Activated B cell treated with CpG ODN at 0.5 μM for 24 hours (primary cell): Measurements from ENCODE around the gene SLC13A2. TPM values are rescaled to one million over a fixed set of nuclear protein-coding genes. Genes with fewer than 3 reads are reported as not detected.

Source experiments
- ATAC-seq: fragments of 200-7000 bp; cut with Tn5 transposase; one replicate; pipeline ENCODE4 v1.10.0; 2021; ENCODE audit warnings: low read depth, mild to moderate bottlenecking, moderate library complexity
- CTCF ChIA-PET: fragments of 350-600 bp; sonication (Branson Sonifier 250); formaldehyde crosslinking; loops from one replicate; lab custom pipeline; 2021; ENCODE audit warnings: antibody characterized with exemption; lab: Charles Lee
- POLR2A ChIA-PET: fragments of 350-600 bp; sonication (Branson Sonifier 250); formaldehyde crosslinking; loops from one replicate; lab custom pipeline; 2021; ENCODE audit warnings: antibody characterized with exemption; lab: Charles Lee
- DNase-seq: peaks from one replicate; pipeline ENCODE4 v3.0.0; 2022
- H3K27ac Mint-ChIP-seq: one replicate; pipeline ENCODE4 v1.8.0; 2020; ENCODE audit warnings: mixed read lengths
- H3K27me3 Mint-ChIP-seq: one replicate; pipeline ENCODE4 v1.8.0; 2021; ENCODE audit warnings: mixed read lengths
- H3K36me3 Mint-ChIP-seq: one replicate; pipeline ENCODE4 v1.8.0; 2021; ENCODE audit warnings: low read depth, mixed read lengths
- H3K4me1 Mint-ChIP-seq: one replicate; pipeline ENCODE4 v1.8.0; 2021; ENCODE audit warnings: mixed read lengths
- H3K4me3 Mint-ChIP-seq: one replicate; pipeline ENCODE4 v1.8.0; 2020; ENCODE audit warnings: mild to moderate bottlenecking, mixed read lengths
- H3K9me3 Mint-ChIP-seq: one replicate; pipeline ENCODE4 v1.8.0; 2020; ENCODE audit warnings: mixed read lengths
- intact Hi-C: fragments of 100-400 bp; cut with micrococcal nuclease; formaldehyde crosslinking; loops from one replicate; pipeline ENCODE4 v1.15.1; 2024
- total RNA-seq: library from RNA; stranded (reverse); gene quantifications from 2 replicates; pipeline ENCODE4 v1.2.3, GENCODE V29; 2022
- TF ChIP-seq, protein P1 (sequence below): fragments of 200-600 bp; IDR thresholded peaks from one replicate; pipeline ENCODE4 v1.8.0; 2022; ENCODE audit warnings: antibody characterized with exemption, mild to moderate bottlenecking

Gene SLC13A2
- total RNA-seq, 1 donor from 2014 or later: not detected

DNA sequence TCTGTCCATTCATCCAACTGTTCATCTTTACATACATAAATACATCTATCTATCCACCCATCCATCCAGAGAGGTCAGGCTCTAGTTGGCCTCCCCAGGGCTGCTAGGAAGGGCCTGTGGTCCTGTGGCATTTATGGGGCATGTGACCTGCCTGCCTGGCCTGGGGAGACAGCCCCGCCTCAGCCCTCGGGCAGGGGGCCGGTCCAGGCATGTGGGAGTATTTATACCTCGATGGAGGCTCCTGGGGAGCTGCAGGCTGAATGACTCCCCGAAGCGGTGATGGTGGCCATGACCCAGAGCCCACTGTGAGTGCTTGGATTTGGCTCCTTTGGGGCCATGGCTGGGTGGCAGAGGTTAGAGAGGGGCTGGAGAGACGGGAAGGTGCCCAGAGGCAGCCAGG is 40.0 kb downstream of the SLC13A2 start:
- Mint-ChIP-seq H3K9me3 (no peaks in the 10 kb centered on the region), H3K4me1 (peaks cover 5% of the 10 kb centered on the region), H3K36me3 (no peaks in the 10 kb centered on the region), H3K4me3 (no peak overlapping the region), H3K27me3 (peaks cover 10% of the 10 kb centered on the region), H3K27ac (no peak overlapping the region)
- no peak for DNase-seq
- intact Hi-C loops: no loop called here
- ChIA-PET POLR2A (no interaction called here), CTCF (no interaction called here)
- TF ChIP-seq, protein P1, sequence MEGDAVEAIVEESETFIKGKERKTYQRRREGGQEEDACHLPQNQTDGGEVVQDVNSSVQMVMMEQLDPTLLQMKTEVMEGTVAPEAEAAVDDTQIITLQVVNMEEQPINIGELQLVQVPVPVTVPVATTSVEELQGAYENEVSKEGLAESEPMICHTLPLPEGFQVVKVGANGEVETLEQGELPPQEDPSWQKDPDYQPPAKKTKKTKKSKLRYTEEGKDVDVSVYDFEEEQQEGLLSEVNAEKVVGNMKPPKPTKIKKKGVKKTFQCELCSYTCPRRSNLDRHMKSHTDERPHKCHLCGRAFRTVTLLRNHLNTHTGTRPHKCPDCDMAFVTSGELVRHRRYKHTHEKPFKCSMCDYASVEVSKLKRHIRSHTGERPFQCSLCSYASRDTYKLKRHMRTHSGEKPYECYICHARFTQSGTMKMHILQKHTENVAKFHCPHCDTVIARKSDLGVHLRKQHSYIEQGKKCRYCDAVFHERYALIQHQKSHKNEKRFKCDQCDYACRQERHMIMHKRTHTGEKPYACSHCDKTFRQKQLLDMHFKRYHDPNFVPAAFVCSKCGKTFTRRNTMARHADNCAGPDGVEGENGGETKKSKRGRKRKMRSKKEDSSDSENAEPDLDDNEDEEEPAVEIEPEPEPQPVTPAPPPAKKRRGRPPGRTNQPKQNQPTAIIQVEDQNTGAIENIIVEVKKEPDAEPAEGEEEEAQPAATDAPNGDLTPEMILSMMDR: no peak
- no peak for ATAC-seq

DNA sequence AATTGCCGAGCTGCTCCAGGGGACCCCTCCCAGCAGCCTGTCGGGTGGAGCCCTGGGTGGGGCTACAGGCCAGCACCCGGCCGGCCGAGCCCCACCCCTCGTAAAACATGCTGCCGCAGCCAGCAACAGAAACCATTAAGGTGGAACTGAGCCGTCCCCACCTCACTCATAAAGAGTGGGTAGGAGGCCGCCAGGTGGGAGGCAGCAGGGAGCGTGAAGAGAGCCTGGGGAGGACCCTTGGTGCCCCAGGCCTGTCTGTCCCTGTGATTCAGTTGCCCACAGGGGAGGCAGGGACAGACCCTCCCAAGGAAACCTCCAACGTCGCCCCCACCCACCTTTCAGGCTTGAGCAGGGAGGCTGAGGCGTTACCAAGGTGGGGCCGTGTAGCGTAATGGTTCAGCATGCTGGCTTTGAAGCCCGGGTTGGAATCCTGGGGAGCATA is 41.1 kb downstream of the SLC13A2 start:
- intact Hi-C loops: no loop called here
- ChIA-PET POLR2A (no interaction called here), CTCF (no interaction called here)
- no peak overlapping the region for H3K4me3 Mint-ChIP-seq
- no peak overlapping the region for H3K27ac Mint-ChIP-seq
- no peak for DNase-seq
- no peaks in the 10 kb centered on the region for H3K36me3 Mint-ChIP-seq
- ATAC-seq: no peak
- H3K4me1 Mint-ChIP-seq: peaks cover 9% of the 10 kb centered on the region
- no peaks in the 10 kb centered on the region for H3K9me3 Mint-ChIP-seq
- H3K27me3 Mint-ChIP-seq: peaks cover 4% of the 10 kb centered on the region
- TF ChIP-seq, protein P1: no peak

DNA sequence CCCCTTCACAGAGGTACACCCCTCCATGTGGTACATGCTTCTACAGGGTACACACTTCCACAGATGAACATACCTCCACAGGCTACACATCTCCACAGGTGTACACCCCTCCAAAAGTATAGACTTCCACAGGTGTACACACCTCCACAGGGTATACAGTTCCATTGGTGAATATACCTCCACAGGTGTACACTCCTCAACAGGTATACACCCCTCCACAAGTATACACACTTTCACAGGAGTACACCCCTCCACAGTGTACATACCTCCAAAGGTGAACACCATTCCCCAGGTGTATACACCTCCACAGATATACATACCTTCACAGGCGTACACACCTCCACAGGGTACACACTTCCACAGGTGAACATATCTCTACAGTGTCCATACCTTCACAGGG is 42.1 kb downstream of the SLC13A2 start:
- no peak for DNase-seq
- no peaks in the 10 kb centered on the region for H3K36me3 Mint-ChIP-seq
- TF ChIP-seq, protein P1: no peak
- intact Hi-C loops: no loop called here
- no peak for ATAC-seq
- no peak overlapping the region for H3K4me3 Mint-ChIP-seq
- ChIA-PET CTCF (no interaction called here), POLR2A (no interaction called here)
- no peak overlapping the region for H3K27ac Mint-ChIP-seq
- H3K27me3 Mint-ChIP-seq: no peaks in the 10 kb centered on the region
- H3K4me1 Mint-ChIP-seq: peaks cover 9% of the 10 kb centered on the region
- no peaks in the 10 kb centered on the region for H3K9me3 Mint-ChIP-seq

DNA sequence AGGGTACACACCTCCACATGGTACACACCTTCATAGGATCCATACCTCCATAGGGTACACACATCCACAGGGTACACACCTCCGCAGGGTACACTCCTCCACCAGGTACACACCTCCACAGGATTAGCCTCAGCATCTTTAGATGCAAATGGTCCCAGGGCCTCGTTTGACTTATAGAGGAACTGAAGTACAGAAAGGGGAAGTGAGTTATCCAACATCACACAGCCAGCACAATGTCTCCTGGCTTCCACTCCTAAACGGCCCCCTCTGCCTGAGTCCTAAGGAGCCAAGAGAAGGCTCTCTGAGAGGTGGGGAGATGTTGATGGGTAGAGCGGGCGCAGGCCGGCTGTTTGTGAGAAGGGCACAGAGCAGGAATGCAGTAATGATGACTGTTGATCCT is 44.7 kb downstream of the SLC13A2 start:
- intact Hi-C loops: loop anchor here (2.0 kb wide), 1 partner anchor 17 kb away; no protein-coding TSS in a partner anchor
- DNase-seq: no peak
- H3K9me3 Mint-ChIP-seq: no peaks in the 10 kb centered on the region
- POLR2A ChIA-PET: no interaction called here
- peak overlapping the region; percentile 0 for H3K27ac Mint-ChIP-seq
- H3K4me3 Mint-ChIP-seq: no peak overlapping the region
- no peaks in the 10 kb centered on the region for H3K27me3 Mint-ChIP-seq
- H3K36me3 Mint-ChIP-seq: no peaks in the 10 kb centered on the region
- H3K4me1 Mint-ChIP-seq: peaks cover 9% of the 10 kb centered on the region
- TF ChIP-seq, protein P1: no peak
- ATAC-seq: peak; percentile 84
- CTCF ChIA-PET: no interaction called here

DNA sequence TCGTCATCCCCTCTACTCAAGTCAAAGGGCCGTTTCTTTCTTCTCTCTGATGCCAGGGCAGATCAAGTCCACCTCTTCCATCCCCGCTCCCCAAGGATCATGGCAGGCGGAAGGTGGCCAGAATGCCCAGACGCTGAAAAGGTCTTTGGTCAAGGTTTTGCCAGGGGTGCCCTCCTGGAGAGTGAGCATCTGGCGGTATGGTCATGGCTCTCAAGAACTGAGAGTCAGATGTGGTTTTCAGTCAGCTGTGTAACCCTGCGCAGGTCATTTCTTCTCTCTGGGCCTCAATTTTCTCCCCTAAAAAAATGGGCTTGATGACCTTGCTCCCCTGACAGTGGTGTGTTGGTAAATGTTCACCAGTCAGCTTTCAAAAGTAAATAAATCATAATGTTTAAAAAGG is 45.1 kb downstream of the SLC13A2 start:
- Mint-ChIP-seq H3K9me3 (no peaks in the 10 kb centered on the region), H3K27me3 (no peaks in the 10 kb centered on the region), H3K4me3 (no peak overlapping the region), H3K36me3 (no peaks in the 10 kb centered on the region), H3K27ac (no peak overlapping the region), H3K4me1 (peaks cover 9% of the 10 kb centered on the region)
- POLR2A ChIA-PET: no interaction called here
- ATAC-seq (no peak), DNase-seq (no peak)
- intact Hi-C loops: loop anchor here (2.0 kb wide), 1 partner anchor 18 kb away; no protein-coding TSS in a partner anchor
- CTCF ChIA-PET: no interaction called here
- TF ChIP-seq, protein P1: no peak
